IMR-90 (cell line): Measurements from ENCODE around the gene STEAP1. TPM values are rescaled to one million over a fixed set of nuclear protein-coding genes. Genes with fewer than 3 reads are reported as not detected.

Experiments used
- ATAC-seq: fragments of 200-7000 bp; cut with Tn5 transposase; 2 replicates; pipeline ENCODE4 v1.9.1; 2020; ENCODE audit warnings: low read depth, mild to moderate bottlenecking, moderate library complexity
- BruUV-seq: library from RNA; stranded (reverse); fragments of 400-500 nt; replicated peaks from 2 replicates; lab custom pipeline; 2021; lab: Mats Ljungman, UMichigan
- CTCF ChIA-PET: fragments of 300-600 bp; formaldehyde crosslinking; extraction: SDS; loops from one replicate; lab custom pipeline; 2021; ENCODE audit warnings: antibody characterized with exemption; lab: Yijun Ruan, JAX
- POLR2A ChIA-PET: fragments of 300-600 bp; sonication (Branson Sonifier 250); formaldehyde crosslinking; loops from one replicate; lab custom pipeline; 2022; ENCODE audit warnings: antibody characterized with exemption; ENCODE audit not compliant: unreplicated experiment; lab: Charles Lee
- DNase-seq: peaks from one replicate; pipeline ENCODE4 v3.0.0; 2013
- H2AFZ ChIP-seq: replicated peaks from 2 replicates; pipeline ENCODE3; 2013; ENCODE audit warnings: low read length, mild to moderate bottlenecking; ENCODE audit not compliant: poor library complexity
- H2AK5ac ChIP-seq: 2 replicates; pipeline ENCODE4 v1.6.1; 2013; ENCODE audit warnings: low read depth, low read length, inconsistent platforms
- H2AK9ac ChIP-seq: replicated peaks from 2 replicates; pipeline ENCODE3; 2013; ENCODE audit warnings: mild to moderate bottlenecking, low read depth, low read length, moderate library complexity; ENCODE audit not compliant: poor library complexity
- H2BK120ac ChIP-seq: 2 replicates; pipeline ENCODE4 v1.6.1; 2013; ENCODE audit warnings: low read depth, low read length, inconsistent platforms
- H2BK15ac ChIP-seq: 3 replicates; pipeline ENCODE4 v1.6.1; 2013; ENCODE audit warnings: low read depth, low read length, inconsistent platforms
- H2BK20ac ChIP-seq: 2 replicates; pipeline ENCODE4 v1.6.1; 2013; ENCODE audit warnings: low read depth, mild to moderate bottlenecking, inconsistent platforms, low read length, moderate library complexity
- H2BK5ac ChIP-seq: 2 replicates; pipeline ENCODE4 v1.6.1; 2013; ENCODE audit warnings: mild to moderate bottlenecking, low read depth, low read length, inconsistent platforms; ENCODE audit not compliant: poor library complexity, severe bottlenecking
- H3K14ac ChIP-seq: replicated peaks from 2 replicates; pipeline ENCODE4 v1.6.1; 2013; ENCODE audit warnings: low read depth, low read length, inconsistent platforms
- H3K18ac ChIP-seq: 2 replicates; pipeline ENCODE4 v1.6.1; 2013; ENCODE audit warnings: low read depth, low read length, control low read depth
- H3K23ac ChIP-seq: 2 replicates; pipeline ENCODE4 v1.6.1; 2013; ENCODE audit warnings: low read depth, low read length, inconsistent platforms
- H3K27ac ChIP-seq: 2 replicates; pipeline ENCODE4 v1.5.1; 2013; ENCODE audit warnings: mild to moderate bottlenecking, control low read depth, low read length; ENCODE audit not compliant: insufficient read depth
- H3K27me3 ChIP-seq: 2 replicates; pipeline ENCODE4 v1.6.1; 2013; ENCODE audit warnings: low read length; ENCODE audit not compliant: control insufficient read depth, insufficient read depth
- H3K36me3 ChIP-seq: 2 replicates; pipeline ENCODE4 v1.6.1; 2013; ENCODE audit warnings: low read length, mixed read lengths; ENCODE audit not compliant: control insufficient read depth, insufficient read depth
- H3K4ac ChIP-seq: 2 replicates; pipeline ENCODE4 v1.6.1; 2013; ENCODE audit warnings: low read depth, low read length, inconsistent platforms
- H3K4me1 ChIP-seq: 2 replicates; pipeline ENCODE4 v1.6.1; 2013; ENCODE audit warnings: low read length, mixed read lengths; ENCODE audit not compliant: control insufficient read depth, insufficient read depth
- H3K4me2 ChIP-seq: 2 replicates; pipeline ENCODE4 v1.6.1; 2013; ENCODE audit warnings: low read depth, mild to moderate bottlenecking, control low read depth, low read length, moderate library complexity
- H3K4me3 ChIP-seq: 2 replicates; pipeline ENCODE4 v1.5.1; 2013; ENCODE audit warnings: low read depth, mild to moderate bottlenecking, control low read depth, low read length, moderate library complexity; ENCODE audit not compliant: insufficient read depth
- H3K56ac ChIP-seq: 2 replicates; pipeline ENCODE4 v1.6.1; 2013; ENCODE audit warnings: low read length, inconsistent platforms; ENCODE audit not compliant: insufficient read depth; ENCODE audit errors: extremely low read depth
- H3K79me1 ChIP-seq, 2 experiments: 2 replicates each; pipeline ENCODE4 v1.6.1; 2013; ENCODE audit warnings: low read length in 2 of 2, inconsistent platforms in 1 of 2, low read depth in 1 of 2
- H3K9ac ChIP-seq: 2 replicates; pipeline ENCODE4 v1.6.1; 2013; ENCODE audit warnings: low read depth, low read length, control low read depth
- H3K9me1 ChIP-seq: 2 replicates; pipeline ENCODE4 v1.6.1; 2013; ENCODE audit warnings: low read length, inconsistent platforms; ENCODE audit not compliant: insufficient read depth
- H3K9me3 ChIP-seq: 2 replicates; pipeline ENCODE4 v1.6.1; 2013; ENCODE audit warnings: low read length; ENCODE audit not compliant: control insufficient read depth, insufficient read depth
- H4K20me1 ChIP-seq: 2 replicates; pipeline ENCODE4 v1.6.1; 2013; ENCODE audit warnings: low read length, inconsistent platforms; ENCODE audit not compliant: insufficient read depth
- H4K5ac ChIP-seq: 2 replicates; pipeline ENCODE4 v1.6.1; 2013; ENCODE audit warnings: mild to moderate bottlenecking, low read depth, low read length, control low read depth
- H4K8ac ChIP-seq, 2 experiments: 2 replicates each; pipeline ENCODE4 v1.6.1; 2013; ENCODE audit warnings: low read depth in 2 of 2, low read length in 2 of 2, control low read depth in 1 of 2, inconsistent platforms in 1 of 2
- H4K91ac ChIP-seq: 2 replicates; pipeline ENCODE4 v1.6.1; 2013; ENCODE audit warnings: low read depth, low read length, inconsistent platforms; ENCODE audit not compliant: insufficient read depth
- BHLHE40 ChIP-seq: fragments of 150-350 bp; IDR thresholded peaks from 2 replicates; pipeline ENCODE4 v1.6.1; 2016; ENCODE audit warnings: mild to moderate bottlenecking, low read depth, low read length
- CEBPB ChIP-seq: IDR thresholded peaks from 2 replicates; pipeline ENCODE4 v1.6.1; 2012; ENCODE audit warnings: low read depth, low read length, improper control_type of control experiment
- CHD1 ChIP-seq: IDR thresholded peaks from 2 replicates; pipeline ENCODE4 v1.6.1; 2012; ENCODE audit warnings: low read depth, low read length, improper control_type of control experiment
- ELK1 ChIP-seq: fragments of 150-350 bp; IDR thresholded peaks from 2 replicates; pipeline ENCODE4 v1.6.1; 2016; ENCODE audit warnings: low read depth, mild to moderate bottlenecking, low read length, moderate library complexity, borderline replicate concordance
- FOS ChIP-seq: fragments of 150-350 bp; IDR thresholded peaks from 2 replicates; pipeline ENCODE4 v1.6.1; 2016; ENCODE audit warnings: low read depth, low read length
- MAFK ChIP-seq: IDR thresholded peaks from 2 replicates; pipeline ENCODE4 v1.6.1; 2012; ENCODE audit warnings: low read depth, low read length, improper control_type of control experiment
- MAZ ChIP-seq: IDR thresholded peaks from 2 replicates; pipeline ENCODE4 v1.6.1; 2012; ENCODE audit warnings: low read depth, mild to moderate bottlenecking, low read length, improper control_type of control experiment, moderate library complexity, borderline replicate concordance
- MXI1 ChIP-seq: IDR thresholded peaks from 2 replicates; pipeline ENCODE4 v1.6.1; 2012; ENCODE audit warnings: low read depth, mild to moderate bottlenecking, low read length, moderate library complexity, borderline replicate concordance
- NFE2L2 ChIP-seq: fragments of 150-350 bp; IDR thresholded peaks from 2 replicates; pipeline ENCODE4 v1.6.1; 2016; ENCODE audit warnings: low read depth, mild to moderate bottlenecking, low read length
- POLR2A ChIP-seq: IDR thresholded peaks from 2 replicates; pipeline ENCODE4 v1.6.1; 2012; ENCODE audit warnings: mild to moderate bottlenecking, low read depth, low read length
- RAD21 ChIP-seq: IDR thresholded peaks from 2 replicates; pipeline ENCODE4 v1.6.1; 2012; ENCODE audit warnings: low read length, improper control_type of control experiment
- RCOR1 ChIP-seq: IDR thresholded peaks from 2 replicates; pipeline ENCODE4 v1.6.1; 2012; ENCODE audit warnings: mild to moderate bottlenecking, low read length, improper control_type of control experiment; ENCODE audit not compliant: insufficient replicate concordance
- RFX5 ChIP-seq: IDR thresholded peaks from 2 replicates; pipeline ENCODE4 v1.8.0; 2012; ENCODE audit warnings: low read depth, mild to moderate bottlenecking, low read length, moderate library complexity
- SMC3 ChIP-seq: fragments of 150-350 bp; IDR thresholded peaks from 2 replicates; pipeline ENCODE4 v1.6.1; 2016; ENCODE audit warnings: low read depth, mild to moderate bottlenecking, antibody characterized with exemption, low read length, moderate library complexity
- WGBS, 2 experiments: methylation state at CpG; one replicate each; pipeline versions ENCODE4 v1.1.5 to v1.1.7; 2013; ENCODE audit warnings: missing lambda C conversion rate in 2 of 2; ENCODE audit not compliant: insufficient read length in 1 of 2; ENCODE audit errors: extremely low coverage in 2 of 2; 5-methylcytosine and 5-hydroxymethylcytosine counted together
- dilution Hi-C: fragments of 300-500 bp; cut with HindIII; formaldehyde crosslinking; loops from one replicate; pipeline ENCODE4 v1.14.3; 2018; ENCODE audit warnings: low sequenced_read_pairs; ENCODE audit not compliant: unreplicated experiment
- in situ Hi-C: fragments of 300-500 bp; cut with MboI; formaldehyde crosslinking; loops from 3 replicates; pipeline ENCODE4 v1.14.3; 2019; ENCODE audit warnings: low sequenced_read_pairs, inconsistent platforms, mixed read lengths
- intact Hi-C: fragments of 100-400 bp; cut with micrococcal nuclease; formaldehyde crosslinking; loops from 2 replicates; pipeline ENCODE4 v1.10.0; 2022
- polyA plus RNA-seq, 3 experiments: library from polyadenylated mRNA; depleted of rRNA; stranded (reverse); fragments of >200 nt; gene quantifications; 2 replicates each; pipeline ENCODE4 v1.2.3, GENCODE V29; 2012; ENCODE audit warnings: low replicate concordance in 1 of 3
- total RNA-seq: library from RNA; depleted of rRNA; stranded (reverse); fragments of >200 nt; gene quantifications from 2 replicates; pipeline ENCODE4 v1.2.3, GENCODE V29; 2012
- TF ChIP-seq, protein P1 (sequence below): fragments of 150-350 bp; IDR thresholded peaks from 2 replicates; pipeline ENCODE4 v1.6.1; 2017; ENCODE audit warnings: mild to moderate bottlenecking, antibody characterized with exemption, low read length, low read depth
- TF ChIP-seq, protein P2 (sequence below): conservative IDR thresholded peaks from 2 replicates; pipeline ENCODE4 v1.5.1; 2012; ENCODE audit warnings: mild to moderate bottlenecking, low read depth, low read length, improper control_type of control experiment

STEAP1 gene
- total and polyA plus RNA-seq, 2 of the 4 experiments (the other 2 are of a cell fraction) = 3.9 to 5.2 TPM

- H4K91ac ChIP-seq = no peak overlapping the region
Measured at GRCh38 chr7:90176195-90176594, 21.9 kb downstream of the STEAP1 start.

More at GRCh38 chr7:90176195-90176594, 21.9 kb downstream of the STEAP1 start:
- peaks cover 5% of the 10 kb centered on the region for H3K4me1 ChIP-seq
- H4K5ac ChIP-seq = no peak overlapping the region
- H4K20me1 ChIP-seq = no peaks in the 10 kb centered on the region
- H2AFZ ChIP-seq = no peak overlapping the region
- H3K4ac ChIP-seq = no peak overlapping the region
- no peak overlapping the region; the same call in 2 of the 3 replicates for H2BK15ac ChIP-seq
- H2AK5ac ChIP-seq = no peak overlapping the region
- no peak overlapping the region for H3K27ac ChIP-seq
- H3K56ac ChIP-seq = no peak overlapping the region
- no peak for DNase-seq
- H4K8ac ChIP-seq = no peak overlapping the region
- no peaks in the 10 kb centered on the region for H3K27me3 ChIP-seq
- POLR2A ChIA-PET = no interaction called here
- TF ChIP-seq, protein P1, sequence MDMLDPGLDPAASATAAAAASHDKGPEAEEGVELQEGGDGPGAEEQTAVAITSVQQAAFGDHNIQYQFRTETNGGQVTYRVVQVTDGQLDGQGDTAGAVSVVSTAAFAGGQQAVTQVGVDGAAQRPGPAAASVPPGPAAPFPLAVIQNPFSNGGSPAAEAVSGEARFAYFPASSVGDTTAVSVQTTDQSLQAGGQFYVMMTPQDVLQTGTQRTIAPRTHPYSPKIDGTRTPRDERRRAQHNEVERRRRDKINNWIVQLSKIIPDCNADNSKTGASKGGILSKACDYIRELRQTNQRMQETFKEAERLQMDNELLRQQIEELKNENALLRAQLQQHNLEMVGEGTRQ = no peak
- TF ChIP-seq POLR2A = no peak
- no peak for TF ChIP-seq NFE2L2
- no peak for TF ChIP-seq MAZ
- no peak for TF ChIP-seq CEBPB
- no peak for TF ChIP-seq BHLHE40
- no peak for TF ChIP-seq MAFK
- TF ChIP-seq FOS = no peak
- no peak for TF ChIP-seq CHD1
- no peak for TF ChIP-seq RFX5
- TF ChIP-seq RCOR1 = no peak
- TF ChIP-seq, protein P2, sequence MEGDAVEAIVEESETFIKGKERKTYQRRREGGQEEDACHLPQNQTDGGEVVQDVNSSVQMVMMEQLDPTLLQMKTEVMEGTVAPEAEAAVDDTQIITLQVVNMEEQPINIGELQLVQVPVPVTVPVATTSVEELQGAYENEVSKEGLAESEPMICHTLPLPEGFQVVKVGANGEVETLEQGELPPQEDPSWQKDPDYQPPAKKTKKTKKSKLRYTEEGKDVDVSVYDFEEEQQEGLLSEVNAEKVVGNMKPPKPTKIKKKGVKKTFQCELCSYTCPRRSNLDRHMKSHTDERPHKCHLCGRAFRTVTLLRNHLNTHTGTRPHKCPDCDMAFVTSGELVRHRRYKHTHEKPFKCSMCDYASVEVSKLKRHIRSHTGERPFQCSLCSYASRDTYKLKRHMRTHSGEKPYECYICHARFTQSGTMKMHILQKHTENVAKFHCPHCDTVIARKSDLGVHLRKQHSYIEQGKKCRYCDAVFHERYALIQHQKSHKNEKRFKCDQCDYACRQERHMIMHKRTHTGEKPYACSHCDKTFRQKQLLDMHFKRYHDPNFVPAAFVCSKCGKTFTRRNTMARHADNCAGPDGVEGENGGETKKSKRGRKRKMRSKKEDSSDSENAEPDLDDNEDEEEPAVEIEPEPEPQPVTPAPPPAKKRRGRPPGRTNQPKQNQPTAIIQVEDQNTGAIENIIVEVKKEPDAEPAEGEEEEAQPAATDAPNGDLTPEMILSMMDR = no peak
- no peak for TF ChIP-seq ELK1
- TF ChIP-seq RAD21 = no peak
- no peak for TF ChIP-seq SMC3
- no peak for TF ChIP-seq MXI1
- no peak overlapping the region for H3K4me2 ChIP-seq
- in situ Hi-C loops = no loop called here
- no peak overlapping the region for H3K18ac ChIP-seq
- no peak for ATAC-seq
- H2BK120ac ChIP-seq = no peak overlapping the region
- H3K23ac ChIP-seq = no peak overlapping the region
- CTCF ChIA-PET = no interaction called here
- no peak overlapping the region for H2AK9ac ChIP-seq
- dilution Hi-C loops = no loop called here
- H3K36me3 ChIP-seq = no peaks in the 10 kb centered on the region
- no peak overlapping the region for H2BK20ac ChIP-seq
- H3K9ac ChIP-seq = no peak overlapping the region
- no TSS peak for BruUV-seq
- H3K4me3 ChIP-seq = no peak overlapping the region
- H3K9me3 ChIP-seq = no peaks in the 10 kb centered on the region
- WGBS, 2 experiments = no CpG with 5 or more reads among the region's 1 CpG
- H3K9me1 ChIP-seq = no peaks in the 10 kb centered on the region
- intact Hi-C loops = no loop called here
- no peak overlapping the region for H3K14ac ChIP-seq
- no peak overlapping the region for H2BK5ac ChIP-seq
- H3K79me1 ChIP-seq = no peaks in the 10 kb centered on the region
